Left lung (tissue), 10 donors: ENCODE data around the gene SALL3. TPM values are rescaled to one million over a fixed set of nuclear protein-coding genes. Genes with fewer than 3 reads are reported as not detected.

Experiments
- ATAC-seq: fragments of 200-7000 bp; cut with Tn5 transposase; one replicate; pipeline ENCODE4 v1.9.1; 2020; ENCODE audit warnings: moderate library complexity
- DNase-seq, 4 donors: peaks; one replicate each; pipeline ENCODE4 v3.0.0-alpha.2; 2013 to 2020
- H3K27ac ChIP-seq, 2 donors: fragments of 200-600 bp; sonication (generic) in 1 of 2; one replicate each; pipeline versions ENCODE4 v1.5.0 to v1.8.0; 2020 to 2021
- H3K27me3 ChIP-seq, 2 donors: fragments of 200-600 bp; sonication (generic) in 1 of 2; one replicate each; pipeline versions ENCODE4 v1.5.0 to v1.8.0; 2020 to 2021
- H3K36me3 ChIP-seq, 2 donors: fragments of 200-600 bp; sonication (generic) in 1 of 2; one replicate each; pipeline versions ENCODE4 v1.5.0 to v1.8.0; 2020 to 2021
- H3K4me1 ChIP-seq, 2 donors: fragments of 200-600 bp; one replicate each; pipeline ENCODE4 v1.8.0; 2021
- H3K4me3 ChIP-seq, 2 donors: fragments of 200-600 bp; sonication (generic) in 1 of 2; one replicate each; pipeline versions ENCODE4 v1.5.0 to v1.8.0; 2020 to 2021; ENCODE audit warnings: mild to moderate bottlenecking in 1 of 2
- H3K9me3 ChIP-seq, 2 donors: fragments of 200-600 bp; sonication (generic) in 1 of 2; one replicate each; pipeline versions ENCODE4 v1.5.0 to v1.8.0; 2020 to 2021
- intact Hi-C, 2 donors: fragments of 100-400 bp; cut with DNase I; formaldehyde crosslinking; loops; one replicate each; pipeline versions ENCODE4 v1.11.2 to v1.14.2; 2022
- polyA plus RNA-seq, 6 donors: library from polyadenylated mRNA; unstranded; fragments of 120-200 nt; gene quantifications; one replicate each; pipeline ENCODE4 v1.2.1, GENCODE V29; 2013; ENCODE audit not compliant: insufficient read length in 6 of 6
- total RNA-seq, 2 donors: library from RNA; stranded (reverse); fragmentation: NEBNext Ultra II Directional; extraction: Animal tissue kit (Norgen Biotek cat#: 25700); gene quantifications; one replicate each; pipeline ENCODE4 v1.2.1, GENCODE V29; 2021
- TF ChIP-seq, protein P1 (sequence below), 2 donors: fragments of 200-600 bp; sonication (generic) in 1 of 2; IDR thresholded peaks; one replicate each; pipeline versions ENCODE4 v1.5.0 to v1.8.0; 2021; ENCODE audit warnings: antibody characterized with exemption in 2 of 2
- donor health status: DM: no; HTN: yes; CAD: no.
- donor health status: DM: no; HTN: no; CAD: no.

The SALL3 gene
- total and polyA plus RNA-seq, 8 donors, result 0.06 to 0.11 (median 0.08) TPM; not detected in 3

DNA sequence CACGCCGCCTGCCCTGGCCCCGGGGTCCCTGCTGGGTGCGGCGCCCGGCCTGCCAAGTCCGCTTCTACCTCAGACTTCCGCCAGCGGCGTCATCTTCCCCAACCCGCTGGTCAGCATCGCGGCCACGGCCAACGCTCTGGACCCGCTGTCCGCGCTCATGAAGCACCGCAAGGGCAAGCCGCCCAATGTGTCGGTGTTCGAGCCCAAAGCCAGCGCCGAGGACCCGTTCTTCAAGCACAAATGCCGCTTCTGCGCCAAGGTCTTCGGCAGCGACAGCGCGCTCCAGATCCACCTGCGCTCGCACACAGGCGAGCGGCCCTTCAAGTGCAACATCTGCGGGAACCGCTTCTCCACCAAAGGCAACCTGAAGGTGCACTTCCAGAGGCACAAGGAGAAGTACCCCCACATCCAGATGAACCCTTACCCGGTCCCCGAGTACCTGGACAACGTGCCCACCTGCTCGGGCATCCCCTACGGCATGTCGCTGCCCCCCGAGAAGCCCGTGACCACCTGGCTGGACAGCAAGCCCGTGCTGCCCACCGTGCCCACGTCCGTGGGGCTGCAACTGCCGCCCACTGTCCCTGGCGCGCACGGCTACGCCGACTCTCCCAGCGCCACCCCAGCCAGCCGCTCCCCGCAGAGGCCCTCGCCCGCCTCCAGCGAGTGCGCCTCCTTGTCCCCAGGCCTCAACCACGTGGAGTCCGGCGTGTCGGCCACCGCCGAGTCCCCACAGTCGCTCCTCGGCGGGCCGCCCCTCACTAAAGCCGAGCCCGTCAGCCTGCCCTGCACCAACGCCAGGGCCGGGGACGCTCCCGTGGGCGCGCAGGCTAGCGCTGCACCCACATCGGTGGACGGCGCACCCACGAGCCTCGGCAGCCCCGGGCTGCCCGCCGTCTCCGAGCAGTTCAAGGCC is 13.7 kb downstream of the SALL3 start:
- H3K27me3 ChIP-seq, result peaks cover 23 to 52% of the 10 kb centered on the region in 2 donors
- H3K36me3 ChIP-seq, result no peaks in the 10 kb centered on the region
- intact Hi-C loops, result no loop called here
- ATAC-seq (no peak), DNase-seq (peak in 1 of 4 donors; percentile 75)
- H3K4me3 ChIP-seq, result no peak overlapping the region
- TF ChIP-seq, protein P1, sequence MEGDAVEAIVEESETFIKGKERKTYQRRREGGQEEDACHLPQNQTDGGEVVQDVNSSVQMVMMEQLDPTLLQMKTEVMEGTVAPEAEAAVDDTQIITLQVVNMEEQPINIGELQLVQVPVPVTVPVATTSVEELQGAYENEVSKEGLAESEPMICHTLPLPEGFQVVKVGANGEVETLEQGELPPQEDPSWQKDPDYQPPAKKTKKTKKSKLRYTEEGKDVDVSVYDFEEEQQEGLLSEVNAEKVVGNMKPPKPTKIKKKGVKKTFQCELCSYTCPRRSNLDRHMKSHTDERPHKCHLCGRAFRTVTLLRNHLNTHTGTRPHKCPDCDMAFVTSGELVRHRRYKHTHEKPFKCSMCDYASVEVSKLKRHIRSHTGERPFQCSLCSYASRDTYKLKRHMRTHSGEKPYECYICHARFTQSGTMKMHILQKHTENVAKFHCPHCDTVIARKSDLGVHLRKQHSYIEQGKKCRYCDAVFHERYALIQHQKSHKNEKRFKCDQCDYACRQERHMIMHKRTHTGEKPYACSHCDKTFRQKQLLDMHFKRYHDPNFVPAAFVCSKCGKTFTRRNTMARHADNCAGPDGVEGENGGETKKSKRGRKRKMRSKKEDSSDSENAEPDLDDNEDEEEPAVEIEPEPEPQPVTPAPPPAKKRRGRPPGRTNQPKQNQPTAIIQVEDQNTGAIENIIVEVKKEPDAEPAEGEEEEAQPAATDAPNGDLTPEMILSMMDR (IDR thresholded peaks at IDR 0.05), result no peak
- no peak overlapping the region for H3K27ac ChIP-seq
- H3K4me1 ChIP-seq, result no peaks in the 10 kb centered on the region
- peaks cover 0 to 14% of the 10 kb centered on the region in 2 donors for H3K9me3 ChIP-seq

DNA sequence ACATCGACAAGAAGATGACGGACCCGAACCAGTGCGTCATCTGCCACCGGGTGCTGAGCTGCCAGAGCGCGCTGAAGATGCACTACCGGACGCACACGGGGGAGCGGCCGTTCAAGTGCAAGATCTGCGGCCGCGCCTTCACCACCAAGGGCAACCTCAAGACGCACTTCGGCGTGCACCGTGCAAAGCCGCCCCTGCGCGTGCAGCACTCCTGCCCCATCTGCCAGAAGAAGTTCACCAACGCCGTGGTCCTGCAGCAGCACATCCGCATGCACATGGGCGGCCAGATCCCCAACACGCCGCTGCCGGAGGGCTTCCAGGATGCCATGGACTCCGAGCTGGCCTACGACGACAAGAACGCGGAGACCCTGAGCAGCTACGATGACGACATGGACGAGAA is 14.4 kb downstream of the SALL3 start:
- DNase-seq (peak in 1 of 4 donors; percentile 64), ATAC-seq (no peak)
- no peaks in the 10 kb centered on the region for H3K4me1 ChIP-seq
- H3K36me3 ChIP-seq, result no peaks in the 10 kb centered on the region
- H3K4me3 ChIP-seq, result no peak overlapping the region
- intact Hi-C loops, result no loop called here
- TF ChIP-seq, protein P1 (IDR thresholded peaks at IDR 0.05), result no peak
- peaks cover 17 to 50% of the 10 kb centered on the region in 2 donors for H3K27me3 ChIP-seq
- H3K27ac ChIP-seq, result no peak overlapping the region
- H3K9me3 ChIP-seq, result peaks cover 0 to 14% of the 10 kb centered on the region in 2 donors

DNA sequence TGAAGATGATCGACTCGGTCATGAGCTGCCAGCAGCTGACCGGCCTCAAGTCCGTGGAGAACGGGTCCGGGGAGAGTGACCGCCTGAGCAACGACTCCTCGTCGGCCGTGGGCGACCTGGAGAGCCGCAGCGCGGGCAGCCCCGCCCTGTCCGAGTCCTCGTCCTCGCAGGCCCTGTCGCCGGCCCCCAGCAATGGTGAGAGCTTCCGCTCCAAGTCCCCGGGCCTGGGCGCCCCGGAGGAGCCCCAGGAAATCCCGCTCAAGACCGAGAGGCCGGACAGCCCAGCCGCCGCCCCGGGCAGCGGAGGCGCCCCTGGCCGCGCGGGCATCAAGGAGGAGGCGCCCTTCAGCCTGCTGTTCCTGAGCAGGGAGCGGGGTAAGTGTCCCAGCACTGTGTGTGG is 14.9 kb downstream of the SALL3 start:
- intact Hi-C loops, result no loop called here
- Histone ChIP-seq H3K27ac (no peak overlapping the region), H3K36me3 (no peaks in the 10 kb centered on the region), H3K4me1 (no peaks in the 10 kb centered on the region), H3K9me3 (peaks cover 0 to 14% of the 10 kb centered on the region in 2 donors), H3K4me3 (no peak overlapping the region), H3K27me3 (peaks cover 11 to 50% of the 10 kb centered on the region in 2 donors)
- TF ChIP-seq, protein P1 (IDR thresholded peaks at IDR 0.05), result no peak
- no peak for ATAC-seq
- DNase-seq, result peak in 1 of 4 donors; percentile 72

DNA sequence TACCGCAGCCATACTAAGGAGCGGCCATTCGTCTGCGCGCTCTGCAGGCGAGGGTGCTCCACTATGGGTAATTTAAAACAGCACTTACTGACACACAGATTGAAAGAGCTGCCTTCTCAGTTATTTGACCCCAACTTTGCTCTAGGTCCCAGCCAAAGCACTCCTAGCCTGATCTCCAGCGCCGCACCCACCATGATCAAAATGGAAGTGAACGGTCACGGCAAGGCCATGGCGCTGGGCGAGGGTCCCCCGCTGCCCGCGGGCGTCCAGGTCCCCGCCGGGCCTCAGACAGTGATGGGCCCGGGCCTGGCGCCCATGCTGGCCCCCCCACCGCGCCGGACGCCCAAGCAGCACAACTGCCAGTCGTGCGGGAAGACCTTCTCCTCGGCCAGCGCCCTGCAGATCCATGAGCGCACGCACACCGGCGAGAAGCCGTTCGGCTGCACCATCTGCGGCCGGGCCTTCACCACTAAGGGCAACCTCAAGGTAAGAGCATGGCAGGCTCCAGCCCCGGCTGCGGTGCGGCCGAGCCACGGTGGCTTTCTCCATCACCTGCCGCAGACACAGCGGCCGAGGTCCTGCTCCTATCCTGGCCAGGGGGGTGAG is 15.5 kb downstream of the SALL3 start:
- DNase-seq (peak in 1 of 4 donors; percentile 69), ATAC-seq (no peak)
- Histone ChIP-seq H3K27me3 (peaks cover 7 to 48% of the 10 kb centered on the region in 2 donors), H3K4me3 (no peak overlapping the region), H3K9me3 (peaks cover 0 to 14% of the 10 kb centered on the region in 2 donors), H3K4me1 (no peaks in the 10 kb centered on the region), H3K36me3 (no peaks in the 10 kb centered on the region), H3K27ac (no peak overlapping the region)
- intact Hi-C loops, result no loop called here
- TF ChIP-seq, protein P1 (IDR thresholded peaks at IDR 0.05), result no peak
